ENCODE data around the gene TEX2.

Gene TEX2

GRCh38 chr17:64120159-64120810 is 142.8 kb downstream of the TEX2 start:
- no peaks in the 10 kb centered on the region for H3K36me3 ChIP-seq
- no peaks in the 10 kb centered on the region for H3K27me3 ChIP-seq
- H3K4me3 ChIP-seq (ENCODE audit: low read depth, low read length) = no peak overlapping the region
- no peaks in the 10 kb centered on the region for H3K9me3 ChIP-seq
- DNase-seq = no peak
- H3K4me1 ChIP-seq = peaks cover 4% of the 10 kb centered on the region; the same call in 1 of the 2 replicates
- no peak for TF ChIP-seq CTCF (IDR thresholded peaks at IDR 0.05; ENCODE audit: low read depth, low read length)

GRCh38 chr17:64117981-64118979 is 144.8 kb downstream of the TEX2 start:
- Histone ChIP-seq H3K4me1 (peaks cover 4% of the 10 kb centered on the region; the same call in 1 of the 2 replicates), H3K27me3 (no peaks in the 10 kb centered on the region), H3K4me3 (ENCODE audit: low read depth, low read length) (no peak overlapping the region), H3K36me3 (no peaks in the 10 kb centered on the region), H3K9me3 (no peaks in the 10 kb centered on the region)
- no peak for TF ChIP-seq CTCF (IDR thresholded peaks at IDR 0.05; ENCODE audit: low read depth, low read length)
- DNase-seq = no peak

- H3K27me3 ChIP-seq = no peaks in the 10 kb centered on the region
- no peak for TF ChIP-seq CTCF (IDR thresholded peaks at IDR 0.05; ENCODE audit: low read depth, low read length)
- H3K36me3 ChIP-seq = no peaks in the 10 kb centered on the region
- no peaks in the 10 kb centered on the region for H3K9me3 ChIP-seq
- DNase-seq = no peak
- H3K4me1 ChIP-seq = peaks cover 4% of the 10 kb centered on the region; the same call in 1 of the 2 replicates
- H3K4me3 ChIP-seq (ENCODE audit: low read depth, low read length) = no peak overlapping the region
These were observed 147.1 kb downstream of the TEX2 start for GRCh38 chr17:64115822-64116534.

- no peaks in the 10 kb centered on the region for H3K9me3 ChIP-seq
- H3K4me1 ChIP-seq = peaks cover 4% of the 10 kb centered on the region; the same call in 1 of the 2 replicates
- H3K36me3 ChIP-seq = no peaks in the 10 kb centered on the region
- no peaks in the 10 kb centered on the region for H3K27me3 ChIP-seq
- no peak overlapping the region for H3K4me3 ChIP-seq (ENCODE audit: low read depth, low read length)
- TF ChIP-seq CTCF (IDR thresholded peaks at IDR 0.05; ENCODE audit: low read depth, low read length) = no peak
- DNase-seq = no peak
These were observed 147.9 kb downstream of the TEX2 start for GRCh38 chr17:64115043-64115698.

GRCh38 chr17:64113006-64113405 is 150.1 kb downstream of the TEX2 start:
- DNase-seq = no peak
- Histone ChIP-seq H3K9me3 (no peaks in the 10 kb centered on the region), H3K27me3 (no peaks in the 10 kb centered on the region), H3K4me3 (ENCODE audit: low read depth, low read length) (no peak overlapping the region), H3K36me3 (no peaks in the 10 kb centered on the region), H3K4me1 (no peaks in the 10 kb centered on the region)
- no peak for TF ChIP-seq CTCF (IDR thresholded peaks at IDR 0.05; ENCODE audit: low read depth, low read length)
